Middle frontal gyrus (tissue), 1 donor: ENCODE results near the gene GALNTL6.
"Not testable (repeated sequence)": the region's sequence is repeated elsewhere in the genome, so short reads cannot be mapped to it uniquely, and the experiment has no call there.

Experiments used
- DNase-seq: peaks from one replicate; pipeline ENCODE4 v3.0.0-alpha.2; 2015; ENCODE audit warnings: low spot score; ENCODE audit errors: extremely low spot score

The GALNTL6 gene

GRCh38 chr4:172850838-172851237 is 1037.6 kb downstream of the GALNTL6 start:
- DNase-seq = no peak

- DNase-seq = no peak
These were observed 1038.3 kb downstream of the GALNTL6 start for GRCh38 chr4:172851534-172851933.

GRCh38 chr4:172857026-172857425 is 1043.8 kb downstream of the GALNTL6 start:
- no peak for DNase-seq

GRCh38 chr4:172858731-172859230 is 1045.6 kb downstream of the GALNTL6 start:
- no peak for DNase-seq

- no peak for DNase-seq
These were observed 1051.9 kb downstream of the GALNTL6 start for GRCh38 chr4:172865103-172865502.

- no peak for DNase-seq
These were observed 1052.4 kb downstream of the GALNTL6 start for GRCh38 chr4:172865531-172866127.

- DNase-seq = no peak
These were observed 1053.2 kb downstream of the GALNTL6 start for GRCh38 chr4:172866421-172866820.

GRCh38 chr4:172867835-172868234 is 1054.6 kb downstream of the GALNTL6 start:
- DNase-seq = no peak

GRCh38 chr4:172868271-172868670 is 1055.1 kb downstream of the GALNTL6 start:
- DNase-seq = no peak

GRCh38 chr4:172869621-172870268 is 1056.5 kb downstream of the GALNTL6 start:
- DNase-seq = no peak

GRCh38 chr4:172871381-172871780 is 1058.2 kb downstream of the GALNTL6 start:
- no peak for DNase-seq

GRCh38 chr4:172874944-172875343 is 1061.7 kb downstream of the GALNTL6 start:
- DNase-seq = no peak

- DNase-seq = no peak
These were observed 1063.2 kb downstream of the GALNTL6 start for GRCh38 chr4:172876394-172876793.

- DNase-seq = no peak
These were observed 1068.4 kb downstream of the GALNTL6 start for GRCh38 chr4:172881645-172882044.

- DNase-seq = not testable (repeated sequence)
These were observed 1074.2 kb downstream of the GALNTL6 start for GRCh38 chr4:172887358-172887757.

- DNase-seq = no peak
These were observed 1074.8 kb downstream of the GALNTL6 start for GRCh38 chr4:172887959-172888358.

GRCh38 chr4:172892300-172892699 is 1079.1 kb downstream of the GALNTL6 start:
- no peak for DNase-seq

GRCh38 chr4:172895699-172896098 is 1082.5 kb downstream of the GALNTL6 start:
- DNase-seq = no peak

- no peak for DNase-seq
These were observed 1083.8 kb downstream of the GALNTL6 start for GRCh38 chr4:172897046-172897445.

GRCh38 chr4:172898715-172899114 is 1085.5 kb downstream of the GALNTL6 start:
- DNase-seq = no peak

GRCh38 chr4:172899861-172900260 is 1086.7 kb downstream of the GALNTL6 start:
- no peak for DNase-seq

GRCh38 chr4:172900900-172901299 is 1087.7 kb downstream of the GALNTL6 start:
- DNase-seq = no peak

GRCh38 chr4:172912468-172912867 is 1099.3 kb downstream of the GALNTL6 start:
- not testable (repeated sequence) for DNase-seq
